ENCODE data around the gene SLC26A3.

The SLC26A3 gene

GRCh38 chr7:107818622-107819021 lies 15.6 kb upstream of the SLC26A3 start:
- Histone ChIP-seq H3K9ac (ENCODE audit: low read length in 5 of 5) (no peak overlapping the region), H3K27ac (ENCODE audit: low read depth, low read length) (no peak overlapping the region), H3K27me3 (ENCODE audit: control insufficient read depth in 5 of 5, insufficient read depth in 4 of 5, low read length in 5 of 5) (no peaks in the 10 kb centered on the region), H3K36me3 (ENCODE audit: control insufficient read depth in 5 of 5, insufficient read depth in 5 of 5, low read length in 5 of 5) (no peaks in the 10 kb centered on the region), H3K4me1 (ENCODE audit: control insufficient read depth in 5 of 5, insufficient read depth in 5 of 5, low read length in 5 of 5) (no peaks in the 10 kb centered on the region), H3K4me3 (ENCODE audit: low read depth in 1 of 5, low read length in 5 of 5) (no peak overlapping the region), H3K9me3 (ENCODE audit: control insufficient read depth in 5 of 5, low read length in 5 of 5) (no peaks in the 10 kb centered on the region)

DNA sequence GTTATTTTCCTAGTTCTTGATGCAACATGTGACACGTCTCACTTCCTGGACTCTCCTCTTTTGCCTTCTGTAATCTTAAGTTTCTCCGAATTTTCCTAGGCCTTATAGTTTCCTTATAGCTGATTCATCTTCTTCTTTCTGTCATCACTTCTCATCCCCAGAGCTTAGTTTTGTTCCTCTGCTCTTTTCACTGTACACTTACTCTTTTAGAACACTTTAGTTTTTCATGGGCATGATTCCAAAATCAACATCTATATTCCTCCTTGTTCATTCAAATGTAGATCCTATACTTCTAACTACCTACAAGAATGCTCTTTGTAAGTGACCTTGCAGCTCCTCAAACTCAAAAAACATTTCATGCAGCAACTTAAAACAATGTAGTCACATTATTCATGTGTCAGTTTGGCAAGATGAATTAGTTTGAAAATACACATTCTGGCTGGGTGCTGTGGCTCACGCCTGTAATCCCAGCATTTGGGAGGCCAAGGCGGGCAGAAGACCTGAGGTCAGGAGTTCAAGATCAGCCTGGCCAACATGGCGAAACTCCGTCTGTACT lies 13.1 kb upstream of the SLC26A3 start:
- no peak overlapping the region for H3K27ac ChIP-seq (ENCODE audit: low read depth, low read length)

GRCh38 chr7:107815254-107815882 lies 12.3 kb upstream of the SLC26A3 start:
- H3K9me3 ChIP-seq (ENCODE audit: control insufficient read depth in 5 of 5, low read length in 5 of 5) = no peaks in the 10 kb centered on the region
- no peak overlapping the region for H3K4me3 ChIP-seq (ENCODE audit: low read depth in 1 of 5, low read length in 5 of 5)
- no peaks in the 10 kb centered on the region for H3K4me1 ChIP-seq (ENCODE audit: control insufficient read depth in 5 of 5, insufficient read depth in 5 of 5, low read length in 5 of 5)
- H3K27me3 ChIP-seq (ENCODE audit: control insufficient read depth in 5 of 5, insufficient read depth in 4 of 5, low read length in 5 of 5) = no peaks in the 10 kb centered on the region
- no peak overlapping the region for H3K27ac ChIP-seq (ENCODE audit: low read depth, low read length)
- no peaks in the 10 kb centered on the region for H3K36me3 ChIP-seq (ENCODE audit: control insufficient read depth in 5 of 5, insufficient read depth in 5 of 5, low read length in 5 of 5)
- no peak overlapping the region for H3K9ac ChIP-seq (ENCODE audit: low read length in 5 of 5)

More for the DNA sequence above, 13.1 kb upstream of the SLC26A3 start:
- H3K9ac ChIP-seq (ENCODE audit: low read length in 5 of 5) = no peak overlapping the region
- H3K36me3 ChIP-seq (ENCODE audit: control insufficient read depth in 5 of 5, insufficient read depth in 5 of 5, low read length in 5 of 5) = no peaks in the 10 kb centered on the region
- H3K27me3 ChIP-seq (ENCODE audit: control insufficient read depth in 5 of 5, insufficient read depth in 4 of 5, low read length in 5 of 5) = no peaks in the 10 kb centered on the region
- H3K9me3 ChIP-seq (ENCODE audit: control insufficient read depth in 5 of 5, low read length in 5 of 5) = no peaks in the 10 kb centered on the region
- no peak overlapping the region for H3K4me3 ChIP-seq (ENCODE audit: low read depth in 1 of 5, low read length in 5 of 5)
- H3K4me1 ChIP-seq (ENCODE audit: control insufficient read depth in 5 of 5, insufficient read depth in 5 of 5, low read length in 5 of 5) = no peaks in the 10 kb centered on the region

DNA sequence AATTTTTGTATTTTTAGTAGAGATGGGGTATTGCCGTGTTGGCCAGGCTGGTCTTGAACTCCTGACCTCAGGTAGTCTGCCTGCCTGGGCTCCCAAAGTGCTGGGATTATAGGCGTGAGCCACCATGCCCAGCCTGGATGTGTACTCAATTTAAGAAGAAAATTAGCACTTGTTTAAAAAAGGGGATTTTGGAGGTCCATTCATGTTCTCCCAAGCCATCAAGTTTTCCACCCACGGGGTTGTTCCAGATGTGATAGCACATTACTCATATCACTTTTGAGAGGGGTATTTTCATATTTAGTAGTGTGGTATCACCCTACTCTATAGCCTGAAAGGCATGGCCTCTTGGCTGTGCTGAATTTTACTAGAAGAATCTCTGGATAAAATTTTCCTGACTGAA lies 10.5 kb upstream of the SLC26A3 start:
- Histone ChIP-seq H3K9me3 (ENCODE audit: control insufficient read depth in 5 of 5, low read length in 5 of 5) (no peaks in the 10 kb centered on the region), H3K27me3 (ENCODE audit: control insufficient read depth in 5 of 5, insufficient read depth in 4 of 5, low read length in 5 of 5) (no peaks in the 10 kb centered on the region), H3K27ac (ENCODE audit: low read depth, low read length) (no peak overlapping the region), H3K9ac (ENCODE audit: low read length in 5 of 5) (no peak overlapping the region), H3K4me1 (ENCODE audit: control insufficient read depth in 5 of 5, insufficient read depth in 5 of 5, low read length in 5 of 5) (no peaks in the 10 kb centered on the region), H3K36me3 (ENCODE audit: control insufficient read depth in 5 of 5, insufficient read depth in 5 of 5, low read length in 5 of 5) (no peaks in the 10 kb centered on the region), H3K4me3 (ENCODE audit: low read depth in 1 of 5, low read length in 5 of 5) (no peak overlapping the region)

DNA sequence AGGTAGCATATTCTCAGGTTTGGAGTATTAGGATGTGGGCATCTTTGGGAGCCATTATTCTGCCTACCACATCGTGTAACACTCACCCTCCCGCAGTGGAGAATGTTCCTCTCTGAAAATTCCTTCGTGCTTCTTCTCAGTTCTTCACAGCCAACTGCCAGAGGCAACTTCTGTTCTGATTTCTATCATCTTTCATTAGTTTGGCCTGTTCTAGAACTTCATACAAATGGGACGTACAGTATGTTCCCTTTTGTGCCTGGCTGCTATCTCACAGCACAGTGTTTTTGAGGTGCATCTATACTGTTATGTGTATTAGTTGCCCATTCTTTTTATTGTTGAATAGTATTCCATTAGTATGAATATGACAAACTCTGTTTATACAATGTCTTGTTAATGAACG lies 8.9 kb upstream of the SLC26A3 start:
- H3K9ac ChIP-seq (ENCODE audit: low read length in 5 of 5) = no peak overlapping the region
- no peak overlapping the region for H3K27ac ChIP-seq (ENCODE audit: low read depth, low read length)
- H3K27me3 ChIP-seq (ENCODE audit: control insufficient read depth in 5 of 5, insufficient read depth in 4 of 5, low read length in 5 of 5) = no peaks in the 10 kb centered on the region
- H3K4me3 ChIP-seq (ENCODE audit: low read depth in 1 of 5, low read length in 5 of 5) = no peak overlapping the region
- no peaks in the 10 kb centered on the region for H3K4me1 ChIP-seq (ENCODE audit: control insufficient read depth in 5 of 5, insufficient read depth in 5 of 5, low read length in 5 of 5)
- H3K9me3 ChIP-seq (ENCODE audit: control insufficient read depth in 5 of 5, low read length in 5 of 5) = no peaks in the 10 kb centered on the region
- H3K36me3 ChIP-seq (ENCODE audit: control insufficient read depth in 5 of 5, insufficient read depth in 5 of 5, low read length in 5 of 5) = no peaks in the 10 kb centered on the region

- Histone ChIP-seq H3K27me3 (ENCODE audit: control insufficient read depth in 5 of 5, insufficient read depth in 4 of 5, low read length in 5 of 5) (no peaks in the 10 kb centered on the region), H3K36me3 (ENCODE audit: control insufficient read depth in 5 of 5, insufficient read depth in 5 of 5, low read length in 5 of 5) (no peaks in the 10 kb centered on the region), H3K9me3 (ENCODE audit: control insufficient read depth in 5 of 5, low read length in 5 of 5) (no peaks in the 10 kb centered on the region), H3K4me1 (ENCODE audit: control insufficient read depth in 5 of 5, insufficient read depth in 5 of 5, low read length in 5 of 5) (no peaks in the 10 kb centered on the region), H3K4me3 (ENCODE audit: low read depth in 1 of 5, low read length in 5 of 5) (no peak overlapping the region), H3K9ac (ENCODE audit: low read length in 5 of 5) (no peak overlapping the region), H3K27ac (ENCODE audit: low read depth, low read length) (no peak overlapping the region)
Measured at GRCh38 chr7:107810626-107811025, 7.6 kb upstream of the SLC26A3 start.

DNA sequence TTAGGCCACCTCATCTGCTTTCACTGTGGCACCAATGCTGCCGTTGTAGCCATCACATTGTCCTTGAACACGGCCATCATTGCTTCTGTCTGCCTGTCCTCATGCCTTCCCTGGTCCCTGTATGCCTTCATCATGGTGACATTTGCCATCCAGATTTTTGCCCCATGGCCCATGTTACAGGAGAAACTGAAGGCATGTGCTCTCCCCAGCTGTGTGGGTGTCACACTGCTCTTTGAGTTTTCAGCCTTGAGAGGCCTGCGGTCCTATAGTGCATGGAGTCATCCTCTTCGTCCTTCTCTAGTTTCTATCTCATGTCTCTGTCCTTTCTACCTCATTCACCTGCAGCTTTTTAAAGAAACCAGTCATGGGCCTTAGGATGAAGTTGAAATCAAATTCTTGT lies 6.2 kb upstream of the SLC26A3 start:
- H3K4me1 ChIP-seq (ENCODE audit: control insufficient read depth in 5 of 5, insufficient read depth in 5 of 5, low read length in 5 of 5) = no peaks in the 10 kb centered on the region
- no peak overlapping the region for H3K27ac ChIP-seq (ENCODE audit: low read depth, low read length)
- no peaks in the 10 kb centered on the region for H3K27me3 ChIP-seq (ENCODE audit: control insufficient read depth in 5 of 5, insufficient read depth in 4 of 5, low read length in 5 of 5)
- no peaks in the 10 kb centered on the region for H3K36me3 ChIP-seq (ENCODE audit: control insufficient read depth in 5 of 5, insufficient read depth in 5 of 5, low read length in 5 of 5)
- H3K9ac ChIP-seq (ENCODE audit: low read length in 5 of 5) = no peak overlapping the region
- H3K9me3 ChIP-seq (ENCODE audit: control insufficient read depth in 5 of 5, low read length in 5 of 5) = no peaks in the 10 kb centered on the region
- no peak overlapping the region for H3K4me3 ChIP-seq (ENCODE audit: low read depth in 1 of 5, low read length in 5 of 5)

DNA sequence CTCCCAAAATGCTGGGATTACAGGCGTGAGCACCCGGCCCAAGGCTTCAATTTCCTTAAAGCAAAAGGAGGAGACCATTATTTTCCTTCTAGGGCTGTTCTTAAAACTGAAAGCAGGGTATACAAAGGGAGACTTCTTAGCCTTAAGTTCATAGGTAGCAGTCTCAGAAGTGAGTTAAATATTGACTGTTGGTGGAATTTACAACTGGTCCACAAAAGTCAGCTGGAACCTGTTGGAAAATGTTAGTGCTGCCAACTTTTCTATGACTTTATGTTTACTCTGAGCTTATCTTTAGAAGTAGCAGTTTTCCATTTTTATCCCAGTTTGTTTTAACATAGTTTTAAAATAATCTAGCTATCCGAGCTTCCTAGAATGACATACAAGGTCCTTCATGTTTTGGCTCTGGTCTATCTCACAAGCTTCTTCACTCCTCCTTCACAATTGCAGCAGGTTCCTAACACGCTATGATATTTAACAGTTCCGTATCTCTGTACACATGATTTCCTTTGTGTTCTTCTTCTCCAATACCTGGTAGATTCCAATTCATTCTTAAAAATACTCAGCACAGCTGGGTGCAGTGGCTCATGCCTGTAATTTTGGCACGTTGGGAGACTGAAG lies 3.3 kb downstream of the SLC26A3 start:
- Histone ChIP-seq H3K27me3 (ENCODE audit: control insufficient read depth in 5 of 5, insufficient read depth in 4 of 5, low read length in 5 of 5) (peaks cover 0 to 3% (median 0%) of the 10 kb centered on the region in 5 donors), H3K4me3 (ENCODE audit: low read depth in 1 of 5, low read length in 5 of 5) (no peak overlapping the region), H3K4me1 (ENCODE audit: control insufficient read depth in 5 of 5, insufficient read depth in 5 of 5, low read length in 5 of 5) (no peaks in the 10 kb centered on the region), H3K9me3 (ENCODE audit: control insufficient read depth in 5 of 5, low read length in 5 of 5) (no peaks in the 10 kb centered on the region), H3K9ac (ENCODE audit: low read length in 5 of 5) (no peak overlapping the region), H3K36me3 (ENCODE audit: control insufficient read depth in 5 of 5, insufficient read depth in 5 of 5, low read length in 5 of 5) (no peaks in the 10 kb centered on the region), H3K27ac (ENCODE audit: low read depth, low read length) (no peak overlapping the region)

- no peaks in the 10 kb centered on the region for H3K9me3 ChIP-seq (ENCODE audit: control insufficient read depth in 5 of 5, low read length in 5 of 5)
- H3K4me3 ChIP-seq (ENCODE audit: low read depth in 1 of 5, low read length in 5 of 5) = no peak overlapping the region
Measured at GRCh38 chr7:107792364-107792763, 10.7 kb downstream of the SLC26A3 start.

GRCh38 chr7:107789647-107790046 lies 13.4 kb downstream of the SLC26A3 start:
- H3K9me3 ChIP-seq (ENCODE audit: control insufficient read depth in 5 of 5, low read length in 5 of 5) = no peaks in the 10 kb centered on the region
- no peaks in the 10 kb centered on the region for H3K27me3 ChIP-seq (ENCODE audit: control insufficient read depth in 5 of 5, insufficient read depth in 4 of 5, low read length in 5 of 5)
- H3K27ac ChIP-seq (ENCODE audit: low read depth, low read length) = no peak overlapping the region
- H3K4me3 ChIP-seq (ENCODE audit: low read depth in 1 of 5, low read length in 5 of 5) = no peak overlapping the region
- no peaks in the 10 kb centered on the region for H3K4me1 ChIP-seq (ENCODE audit: control insufficient read depth in 5 of 5, insufficient read depth in 5 of 5, low read length in 5 of 5)
- no peaks in the 10 kb centered on the region for H3K36me3 ChIP-seq (ENCODE audit: control insufficient read depth in 5 of 5, insufficient read depth in 5 of 5, low read length in 5 of 5)
- no peak overlapping the region for H3K9ac ChIP-seq (ENCODE audit: low read length in 5 of 5)

More at GRCh38 chr7:107792364-107792763, 10.7 kb downstream of the SLC26A3 start:
- Histone ChIP-seq H3K4me1 (ENCODE audit: control insufficient read depth in 5 of 5, insufficient read depth in 5 of 5, low read length in 5 of 5) (no peaks in the 10 kb centered on the region), H3K9ac (ENCODE audit: low read length in 5 of 5) (no peak overlapping the region), H3K27ac (ENCODE audit: low read depth, low read length) (no peak overlapping the region), H3K36me3 (ENCODE audit: control insufficient read depth in 5 of 5, insufficient read depth in 5 of 5, low read length in 5 of 5) (no peaks in the 10 kb centered on the region), H3K27me3 (ENCODE audit: control insufficient read depth in 5 of 5, insufficient read depth in 4 of 5, low read length in 5 of 5) (no peaks in the 10 kb centered on the region)

All from subcutaneous abdominal adipose tissue (tissue), 5 donors.